ENCODE measurements around the gene EFNA5. TPM values are rescaled to one million over a fixed set of nuclear protein-coding genes. Genes with fewer than 3 reads are reported as not detected.

The EFNA5 gene
- total RNA-seq, 3 donors from 2014 or later (not counting 1 experiment from before 2014, with no cell fraction given) = 2.2 to 8.1 (median 4.3) TPM

DNA sequence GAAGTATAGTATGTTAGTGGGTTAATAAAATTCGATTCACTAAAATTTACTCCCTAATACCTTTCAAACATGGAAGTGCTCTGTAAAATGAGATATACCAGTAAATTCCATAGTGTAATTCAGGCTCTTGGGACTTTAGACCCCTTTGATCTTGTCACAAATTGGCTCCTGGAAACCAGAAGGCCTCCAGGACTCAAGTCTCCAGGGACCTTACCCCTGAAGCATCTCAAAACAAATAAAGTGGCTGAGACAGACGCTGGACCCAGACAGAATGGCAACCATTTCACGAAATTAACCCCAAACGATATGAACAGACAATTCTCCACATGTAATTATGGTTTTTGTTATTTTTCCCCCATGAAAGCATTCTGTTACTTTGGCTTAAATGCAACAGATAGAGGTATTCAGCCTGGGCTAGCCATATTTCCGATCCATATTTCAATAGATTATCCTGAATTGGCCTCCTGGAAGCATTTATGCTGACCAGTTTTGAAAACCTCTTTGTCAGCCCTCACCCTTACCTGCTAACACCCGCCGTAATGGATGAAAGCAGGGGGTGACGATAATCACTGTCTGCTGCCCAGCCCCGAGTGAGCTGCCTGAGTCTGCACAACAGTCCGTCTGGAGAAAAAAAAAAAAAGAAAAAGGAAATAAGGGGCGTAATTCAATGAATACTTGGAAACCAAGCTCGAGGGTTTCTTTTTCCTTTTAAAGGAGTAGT, 34.1 kb upstream of the EFNA5 start:
- WGBS (ENCODE audit: insufficient coverage) = 55% methylated on average over 10 of the region's 12 CpGs
- no peak for TF ChIP-seq CTCF (IDR thresholded peaks at IDR 0.05)

DNA sequence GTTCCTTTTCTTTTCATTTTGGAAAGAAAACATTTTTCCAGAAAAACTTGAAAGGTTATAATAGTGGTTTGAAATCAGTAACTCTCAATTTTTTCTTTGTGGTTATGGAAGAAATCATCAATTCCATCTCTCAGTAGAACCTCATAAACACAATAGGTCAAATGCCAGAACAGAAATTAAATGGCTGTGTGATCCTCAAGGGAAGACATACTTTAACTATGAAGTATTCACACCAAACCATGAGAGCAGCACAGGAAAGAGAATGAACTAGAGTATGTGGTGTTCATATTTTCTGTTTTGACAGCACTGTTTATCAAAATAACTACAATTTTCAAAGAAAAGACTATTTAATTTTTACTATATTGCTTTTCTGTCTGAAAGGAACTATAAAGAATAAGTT, 29.7 kb upstream of the EFNA5 start:
- Mint-ChIP-seq H3K4me3 (no peak overlapping the region), H3K27ac (no peak overlapping the region), H3K4me1 (peaks cover 0 to 4% of the 10 kb centered on the region in 2 donors), H3K27me3 (ENCODE audit: low read depth in 2 of 2) (peaks cover 24 to 37% of the 10 kb centered on the region in 2 donors), H3K36me3 (no peaks in the 10 kb centered on the region), H3K9me3 (no peaks in the 10 kb centered on the region)
- Histone ChIP-seq H3K36me3 (ENCODE audit: control insufficient read depth, insufficient read depth, low read length) (no peaks in the 10 kb centered on the region), H3K27me3 (ENCODE audit: control insufficient read depth, insufficient read depth, low read length) (no peaks in the 10 kb centered on the region), H3K9me3 (ENCODE audit: control insufficient read depth, insufficient read depth, low read length) (no peaks in the 10 kb centered on the region), H3K27ac (ENCODE audit: low read length) (no peak overlapping the region), H3K4me3 (ENCODE audit: low read length) (no peak overlapping the region), H3K4me1 (ENCODE audit: control insufficient read depth, insufficient read depth, low read length) (no peaks in the 10 kb centered on the region)
- TF ChIP-seq CTCF (IDR thresholded peaks at IDR 0.05) = no peak
- ATAC-seq (no peak), DNase-seq (no peak)
- intact Hi-C loops (cut with micrococcal nuclease) = no loop called here

More for the DNA sequence above, 34.1 kb upstream of the EFNA5 start:
- H3K9me3 Mint-ChIP-seq = peaks cover 0 to 3% of the 10 kb centered on the region in 2 donors
- H3K4me3 Mint-ChIP-seq = no peak overlapping the region
- no peak overlapping the region for H3K4me3 ChIP-seq (ENCODE audit: low read length)
- peaks cover 0 to 4% of the 10 kb centered on the region in 2 donors for H3K4me1 Mint-ChIP-seq
- DNase-seq (no peak), ATAC-seq (no peak)
- intact Hi-C loops (cut with micrococcal nuclease) = no loop called here
- H3K27ac Mint-ChIP-seq = no peak overlapping the region
- H3K36me3 Mint-ChIP-seq = no peaks in the 10 kb centered on the region
- H3K9me3 ChIP-seq (ENCODE audit: control insufficient read depth, insufficient read depth, low read length) = no peaks in the 10 kb centered on the region
- no peak overlapping the region for H3K27ac ChIP-seq (ENCODE audit: low read length)
- no peaks in the 10 kb centered on the region for H3K36me3 ChIP-seq (ENCODE audit: control insufficient read depth, insufficient read depth, low read length)
- no peaks in the 10 kb centered on the region for H3K27me3 ChIP-seq (ENCODE audit: control insufficient read depth, insufficient read depth, low read length)
- H3K27me3 Mint-ChIP-seq (ENCODE audit: low read depth in 2 of 2) = peaks cover 25 to 36% of the 10 kb centered on the region in 2 donors
- H3K4me1 ChIP-seq (ENCODE audit: control insufficient read depth, insufficient read depth, low read length) = no peaks in the 10 kb centered on the region

DNA sequence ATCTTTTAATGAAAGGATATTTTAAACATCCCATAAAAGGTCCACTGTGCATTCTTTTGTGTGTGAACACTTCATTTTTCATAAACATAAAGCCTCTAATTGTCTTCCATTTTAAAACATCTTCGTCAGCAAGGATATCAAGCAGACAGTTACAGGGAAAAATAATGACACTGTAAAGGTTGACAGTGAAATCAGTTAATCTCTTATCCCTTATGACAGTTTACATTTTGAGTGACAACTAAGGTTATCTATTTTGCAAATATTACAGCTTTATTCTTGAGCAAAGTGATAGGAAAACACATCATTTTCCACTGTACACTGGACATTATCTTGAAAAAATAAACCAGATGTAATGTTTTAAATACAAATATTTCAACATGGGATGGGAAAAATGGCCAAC, 28.7 kb upstream of the EFNA5 start:
- 80% methylated on average over 1 of the region's 1 CpG for WGBS (ENCODE audit: insufficient coverage)
- H3K36me3 Mint-ChIP-seq = no peaks in the 10 kb centered on the region

More for the DNA sequence above, 28.7 kb upstream of the EFNA5 start:
- no peaks in the 10 kb centered on the region for H3K4me1 Mint-ChIP-seq
- no peak overlapping the region for H3K4me3 Mint-ChIP-seq
- H3K9me3 Mint-ChIP-seq = no peaks in the 10 kb centered on the region
- no peak overlapping the region for H3K27ac Mint-ChIP-seq
- no peak for TF ChIP-seq CTCF (IDR thresholded peaks at IDR 0.05)
- H3K27ac ChIP-seq (ENCODE audit: low read length) = no peak overlapping the region
- H3K4me3 ChIP-seq (ENCODE audit: low read length) = no peak overlapping the region
- no peaks in the 10 kb centered on the region for H3K27me3 ChIP-seq (ENCODE audit: control insufficient read depth, insufficient read depth, low read length)
- ATAC-seq (no peak), DNase-seq (no peak)
- no peaks in the 10 kb centered on the region for H3K4me1 ChIP-seq (ENCODE audit: control insufficient read depth, insufficient read depth, low read length)
- intact Hi-C loops (cut with micrococcal nuclease) = no loop called here
- peaks cover 16 to 34% of the 10 kb centered on the region in 2 donors for H3K27me3 Mint-ChIP-seq (ENCODE audit: low read depth in 2 of 2)
- no peaks in the 10 kb centered on the region for H3K9me3 ChIP-seq (ENCODE audit: control insufficient read depth, insufficient read depth, low read length)
- no peaks in the 10 kb centered on the region for H3K36me3 ChIP-seq (ENCODE audit: control insufficient read depth, insufficient read depth, low read length)

Measured in natural killer cell (primary cell).